Upper lobe of left lung (tissue), 4 donors: ENCODE results near the gene DSG2.

Experiments
- CTCF ChIP-seq, 6 experiments: fragments of 450-650 bp in 4 of 6; fragments of 200-600 bp in 2 of 6; sonication (generic) in 2 of 6; IDR thresholded peaks; one replicate each; pipeline ENCODE4 v1.5.1; 2016 to 2019; ENCODE audit warnings: antibody characterized with exemption in 6 of 6
- EP300 ChIP-seq, 4 donors: sonication (generic); formaldehyde crosslinking; IDR thresholded peaks; one replicate each; pipeline ENCODE4 v1.5.1; 2017; ENCODE audit warnings: antibody characterized with exemption in 4 of 4, control low read depth in 2 of 4

- TF ChIP-seq CTCF (IDR thresholded peaks at IDR 0.05) = no peak
- TF ChIP-seq EP300 (IDR thresholded peaks at IDR 0.05) = no peak
Measured at GRCh38 chr18:31486165-31486564, 11.8 kb upstream of the DSG2 start.
